Astrocyte (in vitro differentiated cells and primary cell): ENCODE measurements around the gene RIPOR2. TPM values are rescaled to one million over a fixed set of nuclear protein-coding genes. Genes with fewer than 3 reads are reported as not detected.

Source experiments
- DNase-seq: peaks from one replicate; pipeline ENCODE4 v3.0.0-alpha.2; 2010; ENCODE audit warnings: low read depth
- FAIRE-seq: peaks from 2 replicates; lab custom pipeline; 2011; peaks lifted over from hg19 to GRCh38; lab: Jason Lieb, UNC
- H2AFZ ChIP-seq: 2 replicates; pipeline ENCODE4 v1.6.0; 2012; ENCODE audit warnings: low read depth, low read length, inconsistent platforms
- H3K27ac ChIP-seq: 2 replicates; pipeline ENCODE4 v1.5.1; 2011; ENCODE audit warnings: low read depth, low read length, inconsistent platforms
- H3K27me3 ChIP-seq: 2 replicates; pipeline ENCODE4 v1.6.0; 2011; ENCODE audit warnings: low read length, inconsistent platforms; ENCODE audit not compliant: insufficient read depth
- H3K36me3 ChIP-seq: 2 replicates; pipeline ENCODE4 v1.5.1; 2011; ENCODE audit warnings: low read length, inconsistent platforms; ENCODE audit not compliant: insufficient read depth
- H3K4me1 ChIP-seq: 2 replicates; pipeline ENCODE4 v1.5.1; 2011; ENCODE audit warnings: low read length, inconsistent platforms; ENCODE audit not compliant: insufficient read depth
- H3K4me2 ChIP-seq: 2 replicates; pipeline ENCODE4 v1.6.0; 2012; ENCODE audit warnings: low read length, inconsistent platforms
- H3K4me3 ChIP-seq: 2 replicates; pipeline ENCODE4 v1.5.1; 2011; ENCODE audit warnings: low read depth, mild to moderate bottlenecking, low read length, inconsistent platforms; ENCODE audit not compliant: insufficient read depth
- H3K79me2 ChIP-seq: 2 replicates; pipeline ENCODE4 v1.6.0; 2012; ENCODE audit warnings: mild to moderate bottlenecking, low read length, inconsistent platforms; ENCODE audit not compliant: insufficient read depth
- H3K9ac ChIP-seq: 2 replicates; pipeline ENCODE4 v1.6.0; 2012; ENCODE audit warnings: mild to moderate bottlenecking, low read length, inconsistent platforms
- H3K9me3 ChIP-seq: 2 replicates; pipeline ENCODE4 v1.5.1; 2012; ENCODE audit warnings: low read depth, mild to moderate bottlenecking, low read length, inconsistent platforms; ENCODE audit not compliant: insufficient read depth
- H4K20me1 ChIP-seq: 2 replicates; pipeline ENCODE4 v1.6.0; 2012; ENCODE audit warnings: low read length, inconsistent platforms; ENCODE audit not compliant: insufficient read depth
- H3K27ac Mint-ChIP-seq: one replicate; pipeline ENCODE4 v1.8.0; 2021; ENCODE audit warnings: mild to moderate bottlenecking, mixed read lengths; ENCODE audit not compliant: unreplicated experiment
- H3K27me3 Mint-ChIP-seq: one replicate; pipeline ENCODE4 v1.8.0; 2021; ENCODE audit warnings: low read depth, mixed read lengths; ENCODE audit not compliant: unreplicated experiment
- H3K36me3 Mint-ChIP-seq: one replicate; pipeline ENCODE4 v1.8.0; 2021; ENCODE audit warnings: low read depth, mixed read lengths; ENCODE audit not compliant: unreplicated experiment
- H3K4me1 Mint-ChIP-seq: one replicate; pipeline ENCODE4 v1.8.0; 2021; ENCODE audit warnings: low read depth, mixed read lengths; ENCODE audit not compliant: unreplicated experiment
- H3K4me3 Mint-ChIP-seq: one replicate; pipeline ENCODE4 v1.8.0; 2021; ENCODE audit warnings: mild to moderate bottlenecking, moderate library complexity, mixed read lengths; ENCODE audit not compliant: unreplicated experiment
- H3K9me3 Mint-ChIP-seq: one replicate; pipeline ENCODE4 v1.8.0; 2021; ENCODE audit warnings: mild to moderate bottlenecking, mixed read lengths; ENCODE audit not compliant: unreplicated experiment
- CTCF ChIP-seq: IDR thresholded peaks from 2 replicates; pipeline ENCODE4 v1.5.1; 2011; ENCODE audit warnings: low read depth, mild to moderate bottlenecking, inconsistent platforms, low read length, moderate library complexity; ENCODE audit not compliant: insufficient read depth
- EZH2 ChIP-seq: IDR thresholded peaks from 2 replicates; pipeline ENCODE4 v1.6.1; 2012; ENCODE audit warnings: mild to moderate bottlenecking, low read length, inconsistent platforms; ENCODE audit not compliant: insufficient read depth
- total RNA-seq: library from RNA; stranded (reverse); gene quantifications from 2 replicates; pipeline ENCODE4 v1.2.1, GENCODE V29; 2021

Gene RIPOR2
- total RNA-seq, 1 donor from 2014 or later, result 0.95 TPM

DNA sequence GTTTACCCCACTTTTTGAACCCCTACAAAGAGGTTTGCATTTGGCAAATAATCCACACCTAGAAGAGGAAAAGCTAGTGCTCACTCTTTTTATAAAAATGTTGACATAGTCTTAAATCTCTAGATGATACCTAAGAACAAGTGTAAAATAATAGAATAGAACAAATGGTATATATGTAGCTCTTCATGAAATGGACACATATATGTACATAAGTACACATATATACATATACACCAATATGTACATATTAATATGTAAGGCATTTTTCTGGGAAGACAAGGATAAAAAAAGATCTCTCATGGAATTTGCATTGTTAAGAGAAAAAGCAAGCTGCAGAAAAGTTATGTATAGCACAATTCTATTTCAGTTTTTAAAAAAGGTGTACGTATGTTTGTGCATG is 27.6 kb upstream of the RIPOR2 start:
- H3K9ac ChIP-seq, result no peak overlapping the region

DNA sequence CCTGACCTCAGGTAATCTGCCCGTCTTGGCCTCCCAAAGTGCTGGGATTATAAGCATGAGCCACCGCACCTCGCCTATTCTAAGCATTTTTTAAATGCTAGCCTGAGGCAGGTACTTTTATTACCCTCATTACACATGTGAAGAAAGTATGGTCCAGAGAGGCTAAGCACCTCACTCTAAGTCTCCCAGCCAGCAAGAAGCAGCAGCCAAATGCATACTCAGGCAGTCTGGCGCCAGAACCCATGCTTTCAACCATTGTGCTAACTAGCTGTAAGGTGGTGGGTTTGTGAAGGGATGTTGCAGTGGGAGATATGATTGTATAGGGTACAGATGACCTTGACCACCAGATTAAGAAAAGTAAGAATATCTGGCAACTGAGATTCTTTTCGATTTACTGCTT is 26.1 kb upstream of the RIPOR2 start:
- Histone ChIP-seq H3K36me3 (no peaks in the 10 kb centered on the region), H3K4me1 (no peaks in the 10 kb centered on the region), H3K79me2 (no peaks in the 10 kb centered on the region), H3K9ac (no peak overlapping the region), H3K27me3 (no peaks in the 10 kb centered on the region), H3K9me3 (no peaks in the 10 kb centered on the region), H3K4me2 (no peak overlapping the region), H2AFZ (no peak overlapping the region), H3K27ac (no peak overlapping the region), H4K20me1 (no peaks in the 10 kb centered on the region), H3K4me3 (no peak overlapping the region)
- H3K27ac Mint-ChIP-seq, result no peak overlapping the region
- no peaks in the 10 kb centered on the region for H3K36me3 Mint-ChIP-seq
- FAIRE-seq (no peak), DNase-seq (no peak)
- peaks cover 2% of the 10 kb centered on the region for H3K9me3 Mint-ChIP-seq
- H3K4me1 Mint-ChIP-seq, result no peaks in the 10 kb centered on the region
- TF ChIP-seq EZH2, result no peak
- no peak for TF ChIP-seq CTCF
- no peak overlapping the region for H3K4me3 Mint-ChIP-seq
- H3K27me3 Mint-ChIP-seq, result peaks cover 4% of the 10 kb centered on the region

More for the DNA sequence above, 27.6 kb upstream of the RIPOR2 start:
- Mint-ChIP-seq H3K4me1 (no peaks in the 10 kb centered on the region), H3K4me3 (no peak overlapping the region), H3K27ac (no peak overlapping the region), H3K27me3 (peaks cover 4% of the 10 kb centered on the region), H3K9me3 (peaks cover 2% of the 10 kb centered on the region), H3K36me3 (no peaks in the 10 kb centered on the region)
- Histone ChIP-seq H3K79me2 (no peaks in the 10 kb centered on the region), H2AFZ (no peak overlapping the region), H4K20me1 (no peaks in the 10 kb centered on the region), H3K4me1 (no peaks in the 10 kb centered on the region), H3K27me3 (no peaks in the 10 kb centered on the region), H3K9me3 (no peaks in the 10 kb centered on the region), H3K4me2 (no peak overlapping the region), H3K27ac (no peak overlapping the region), H3K4me3 (no peak overlapping the region), H3K36me3 (no peaks in the 10 kb centered on the region)
- TF ChIP-seq EZH2 (no peak), CTCF (no peak)
- DNase-seq (no peak), FAIRE-seq (no peak)

GRCh38 chr6:24960991-24961475 is 25.3 kb upstream of the RIPOR2 start:
- H3K4me2 ChIP-seq, result no peak overlapping the region
- no peaks in the 10 kb centered on the region for H3K27me3 ChIP-seq
- TF ChIP-seq CTCF, result no peak
- TF ChIP-seq EZH2, result no peak
- H3K4me3 Mint-ChIP-seq, result no peak overlapping the region
- H3K9me3 Mint-ChIP-seq, result peaks cover 2% of the 10 kb centered on the region
- H3K36me3 ChIP-seq, result no peaks in the 10 kb centered on the region
- no peak overlapping the region for H3K27ac Mint-ChIP-seq
- H3K9ac ChIP-seq, result no peak overlapping the region
- H3K36me3 Mint-ChIP-seq, result no peaks in the 10 kb centered on the region
- H3K4me1 ChIP-seq, result no peaks in the 10 kb centered on the region
- peaks cover 4% of the 10 kb centered on the region for H3K27me3 Mint-ChIP-seq
- no peak overlapping the region for H2AFZ ChIP-seq
- FAIRE-seq (no peak), DNase-seq (no peak)
- no peaks in the 10 kb centered on the region for H3K9me3 ChIP-seq
- no peaks in the 10 kb centered on the region for H3K4me1 Mint-ChIP-seq
- H4K20me1 ChIP-seq, result no peaks in the 10 kb centered on the region
- no peak overlapping the region for H3K27ac ChIP-seq
- no peak overlapping the region for H3K4me3 ChIP-seq
- H3K79me2 ChIP-seq, result no peaks in the 10 kb centered on the region
